LHCN-M2 (cell line): ENCODE measurements around the gene UNC13A. TPM values are rescaled to one million over a fixed set of nuclear protein-coding genes. Genes with fewer than 3 reads are reported as not detected.

Experiments
- DNase-seq: peaks from one replicate; pipeline ENCODE4 v3.0.0-alpha.2; 2012; ENCODE audit warnings: low read depth
- total RNA-seq: library from RNA; depleted of rRNA; stranded (reverse); fragments of >200 nt; gene quantifications from 2 replicates; pipeline ENCODE4 v1.2.3, GENCODE V29; 2014

The UNC13A gene
- total RNA-seq, 1 experiment from 2014 or later: not detected

- peak; percentile 13 for DNase-seq
Observed at GRCh38 chr19:17706750-17707181, 18.6 kb upstream of the UNC13A start.

DNA sequence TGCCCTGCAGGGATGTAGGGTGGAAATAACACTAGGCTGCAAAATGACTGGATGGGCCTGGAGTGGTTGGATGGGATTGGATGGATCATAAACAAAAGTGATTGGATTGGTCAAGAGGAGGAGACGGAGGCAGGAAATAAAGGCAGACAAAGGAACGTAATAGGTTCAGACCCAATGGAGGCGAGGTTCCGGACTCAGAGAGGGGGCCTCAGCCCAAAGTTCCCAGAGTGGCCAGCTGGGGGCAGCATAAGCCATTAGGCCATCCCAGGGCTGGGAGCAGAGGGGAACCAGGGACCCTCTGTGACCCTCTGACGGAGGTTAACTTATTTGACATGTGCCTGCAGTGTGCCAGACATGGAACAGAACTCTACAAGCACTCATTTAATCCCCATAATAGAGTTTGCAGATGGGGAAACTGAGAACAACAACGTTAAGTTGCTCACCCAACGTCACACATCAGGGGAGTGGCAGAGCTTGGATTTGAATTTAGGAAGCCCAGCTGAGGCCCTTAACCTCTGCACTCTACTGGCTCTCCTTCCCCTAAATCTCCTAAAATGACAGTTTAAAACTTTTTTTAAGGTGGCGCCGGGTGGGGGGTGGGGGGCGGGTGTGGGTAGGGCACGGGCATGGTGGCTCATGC is 15.8 kb upstream of the UNC13A start:
- DNase-seq: peak; percentile 43

- DNase-seq: no peak
Observed at GRCh38 chr19:17695198-17695597, 7.0 kb upstream of the UNC13A start.

DNA sequence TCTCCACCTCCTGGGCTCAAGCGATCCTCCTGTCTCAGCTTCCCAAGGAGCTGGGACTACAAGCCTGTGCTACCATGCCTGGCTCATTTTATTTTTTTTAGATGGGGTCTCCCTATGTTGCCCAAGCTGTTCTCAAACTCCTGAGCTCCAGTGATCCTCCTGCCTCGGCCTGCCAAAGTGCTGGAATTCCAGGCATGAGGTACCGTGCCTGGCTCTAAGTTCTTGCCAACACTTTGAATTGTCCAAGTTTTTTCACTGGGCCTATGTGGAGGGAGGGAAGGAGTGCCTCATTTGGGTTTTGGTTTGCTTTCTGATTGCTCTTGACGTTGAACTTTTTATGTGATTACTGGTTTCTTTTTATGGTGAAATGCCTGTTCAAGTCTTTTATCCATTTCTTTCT is 4.4 kb upstream of the UNC13A start:
- DNase-seq: no peak

GRCh38 chr19:17688853-17689595 is 870 bp upstream of the UNC13A start:
- no peak for DNase-seq

DNA sequence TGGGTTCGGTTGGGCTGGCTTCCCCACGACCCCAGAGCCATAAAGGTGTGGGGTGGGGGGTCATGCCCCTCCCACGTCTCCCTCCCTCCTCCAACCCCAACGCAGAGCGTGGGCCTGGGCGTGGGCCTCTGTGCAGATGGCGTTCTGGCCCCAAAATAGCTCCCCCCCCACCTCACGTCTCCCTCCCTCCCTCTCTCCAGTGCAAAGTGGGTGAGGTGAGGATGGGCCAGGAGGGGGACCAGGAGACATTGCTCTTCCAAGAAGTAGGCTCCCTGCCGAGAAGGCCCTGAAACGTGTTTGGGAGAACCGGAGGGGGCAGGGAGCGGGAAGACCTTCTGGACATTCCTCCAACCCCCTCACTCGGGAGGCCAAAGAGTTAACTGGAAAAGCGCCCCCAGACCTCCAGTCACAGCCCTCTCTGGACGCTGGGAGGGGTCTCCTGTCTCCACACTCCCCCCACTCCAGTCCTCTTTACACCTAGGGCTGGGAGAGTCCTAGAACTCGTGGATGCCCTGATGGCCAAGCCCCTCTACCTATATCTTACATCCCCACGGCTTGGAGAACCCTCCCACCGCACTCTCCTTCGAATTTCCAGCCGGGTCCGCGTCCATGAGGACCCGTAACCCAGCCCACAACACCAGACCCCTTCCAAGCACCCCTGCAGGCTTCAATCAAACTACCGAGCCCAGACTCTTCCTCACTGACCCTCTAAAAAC is 855 bp downstream of the UNC13A start:
- DNase-seq: no peak

GRCh38 chr19:17686592-17687024 is 1.5 kb downstream of the UNC13A start:
- no peak for DNase-seq

DNA sequence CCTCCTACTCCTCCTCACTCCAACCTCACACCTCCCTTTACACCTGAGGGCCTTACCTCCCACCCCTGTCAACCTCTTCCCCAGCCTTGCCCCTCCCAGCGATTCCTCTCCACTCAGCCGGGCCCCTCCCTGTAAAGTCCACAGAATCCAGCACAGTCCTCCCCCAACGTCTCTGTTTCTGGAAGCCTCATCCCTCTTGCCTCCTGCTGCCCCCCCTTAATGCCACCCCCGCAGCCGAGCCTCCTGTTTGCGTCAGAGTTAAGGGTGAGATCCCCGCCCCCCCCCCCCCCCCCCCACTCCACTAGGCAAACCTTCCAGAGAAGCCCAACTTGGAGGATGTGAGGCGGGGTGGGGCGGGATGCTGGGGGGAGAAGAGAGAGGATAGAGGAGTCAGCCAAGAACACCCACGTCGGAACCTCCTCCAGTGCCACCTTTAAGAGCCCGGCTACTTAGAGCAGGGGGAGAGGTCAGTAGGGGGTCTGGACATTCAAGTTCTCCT is 2.1 kb downstream of the UNC13A start:
- DNase-seq: no peak

GRCh38 chr19:17685451-17686022 is 2.6 kb downstream of the UNC13A start:
- DNase-seq: no peak

- DNase-seq: no peak
Observed at GRCh38 chr19:17684256-17684655, 3.9 kb downstream of the UNC13A start.

DNA sequence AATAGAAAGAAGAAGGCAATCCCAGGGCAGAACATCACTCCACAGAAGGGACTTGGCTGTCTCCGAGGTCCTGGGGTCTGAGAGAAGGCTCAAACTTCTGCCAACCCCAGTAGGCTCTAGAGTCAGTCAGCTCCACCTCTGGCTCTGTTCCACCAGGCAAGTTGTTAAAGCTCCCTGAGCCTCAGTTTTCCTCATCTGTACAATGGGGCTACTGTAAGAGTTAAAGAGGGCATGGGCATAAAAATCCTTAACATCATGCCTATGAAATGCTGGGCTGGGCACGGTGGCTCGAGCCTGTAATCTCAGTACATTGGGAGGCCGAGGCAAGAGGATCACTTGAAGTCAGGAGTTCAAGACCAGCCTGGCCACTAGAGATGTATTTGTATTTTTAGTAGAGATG is 5.1 kb downstream of the UNC13A start:
- DNase-seq: no peak

DNA sequence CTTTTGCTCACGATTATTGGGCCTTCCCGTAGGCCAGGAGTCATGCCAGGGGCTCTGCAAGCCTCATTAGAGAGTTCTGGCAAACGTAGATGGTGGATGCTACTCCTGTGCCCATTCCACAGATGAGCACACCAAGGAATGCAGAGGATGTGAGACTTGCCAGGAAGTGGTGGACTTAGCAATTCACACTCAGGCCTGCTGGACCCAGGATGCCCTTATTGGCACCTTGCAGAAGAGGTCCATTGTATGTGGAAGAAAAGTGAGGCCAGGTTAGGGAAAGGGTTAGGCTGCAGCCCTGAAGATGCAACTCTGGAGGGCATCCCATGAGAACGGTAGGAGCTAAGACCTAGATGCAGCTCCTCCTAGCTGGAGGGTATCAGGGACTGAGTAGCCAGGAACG is 5.9 kb downstream of the UNC13A start:
- no peak for DNase-seq

GRCh38 chr19:17681505-17682125 is 6.5 kb downstream of the UNC13A start:
- DNase-seq: peak; percentile 19

DNA sequence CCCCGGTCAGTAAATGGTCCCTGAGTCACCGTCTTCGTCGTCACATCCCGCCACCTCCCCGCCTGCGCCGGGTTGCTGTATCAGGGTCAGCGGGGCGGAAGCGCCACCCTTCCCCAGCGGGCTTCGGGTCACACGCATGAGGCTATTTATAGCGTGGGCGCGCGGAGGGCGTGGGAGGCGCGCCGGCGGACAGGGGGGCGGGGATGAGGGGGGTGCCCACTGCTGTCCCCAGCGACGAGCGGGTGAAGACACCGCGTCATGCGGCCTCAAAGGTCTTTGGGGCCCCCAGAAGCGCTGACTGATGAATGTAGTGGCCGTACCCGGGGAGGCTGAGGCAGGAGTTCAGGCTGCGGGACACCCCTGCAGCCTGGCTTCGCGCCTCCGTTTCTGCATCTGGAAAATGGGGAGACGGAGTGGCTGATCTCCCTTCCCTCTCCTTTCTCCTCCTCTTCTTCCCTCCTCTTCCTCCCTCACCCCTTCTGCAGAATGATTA is 7.9 kb downstream of the UNC13A start:
- peak; percentile 46 for DNase-seq

DNA sequence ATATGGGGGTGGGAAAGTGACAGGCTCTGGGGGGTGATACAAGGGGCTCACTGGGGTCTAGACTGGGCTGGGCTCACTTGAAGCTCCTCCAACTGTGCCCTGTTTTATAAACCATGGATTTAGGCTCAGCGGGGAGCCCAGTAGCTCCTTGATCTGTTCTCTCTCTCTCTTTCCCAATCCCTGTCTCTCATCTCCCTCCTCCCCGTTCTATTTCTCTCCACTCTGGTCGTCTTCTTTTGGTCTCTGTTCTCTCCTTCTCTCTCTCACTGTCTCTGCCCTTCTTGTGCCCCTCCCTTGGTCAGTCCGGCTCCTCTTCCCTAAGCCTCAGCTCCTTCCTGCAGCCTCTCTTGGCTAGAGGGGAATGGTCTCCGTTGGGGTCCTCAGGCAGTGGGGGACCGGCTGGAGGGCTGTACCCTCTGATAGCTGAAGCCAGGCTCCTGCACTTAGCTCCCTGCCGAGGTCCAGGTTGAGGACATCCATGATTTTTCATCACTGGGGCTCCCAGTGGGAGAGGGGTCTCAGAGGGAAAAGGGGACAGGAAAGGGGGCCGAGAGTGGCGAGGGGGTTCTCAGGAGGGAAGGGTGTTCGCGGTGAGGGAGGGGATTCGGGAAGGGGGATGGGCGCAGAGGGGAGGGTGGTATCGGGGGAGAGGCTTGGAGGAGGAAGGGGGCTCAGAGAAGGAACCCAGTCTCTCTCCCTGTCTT is 8.5 kb downstream of the UNC13A start:
- DNase-seq: no peak

GRCh38 chr19:17678836-17679235 is 9.3 kb downstream of the UNC13A start:
- no peak for DNase-seq

GRCh38 chr19:17677002-17677401 is 11.2 kb downstream of the UNC13A start:
- no peak for DNase-seq

- DNase-seq: no peak
Observed at GRCh38 chr19:17676295-17676694, 11.9 kb downstream of the UNC13A start.

- DNase-seq: no peak
Observed at GRCh38 chr19:17673937-17674799, 14.0 kb downstream of the UNC13A start.

DNA sequence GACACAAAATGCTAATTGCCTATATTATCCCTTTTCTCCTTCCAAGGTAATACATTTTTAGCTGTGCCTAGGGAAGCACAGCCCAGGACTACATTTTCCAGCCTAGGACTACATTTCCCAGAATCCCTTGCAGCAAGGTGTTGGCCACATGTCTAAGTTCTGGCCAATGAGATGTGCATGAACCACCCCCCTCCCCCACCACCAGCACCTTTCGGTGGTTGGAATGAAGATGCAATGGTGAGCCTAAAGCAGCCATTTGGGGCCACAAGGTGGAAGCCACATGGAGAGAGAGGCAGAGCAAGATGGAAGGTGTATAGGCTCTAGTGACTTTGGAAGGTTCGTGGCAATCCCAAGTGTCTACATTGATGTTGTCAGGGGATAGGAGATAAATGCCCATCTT is 16.2 kb downstream of the UNC13A start:
- peak; percentile 17 for DNase-seq
